Measurements from ENCODE around the gene CRX.
"Not testable (repeated sequence)": the region's sequence is repeated elsewhere in the genome, so short reads cannot be mapped to it uniquely, and the experiment has no call there.

Gene CRX

DNA sequence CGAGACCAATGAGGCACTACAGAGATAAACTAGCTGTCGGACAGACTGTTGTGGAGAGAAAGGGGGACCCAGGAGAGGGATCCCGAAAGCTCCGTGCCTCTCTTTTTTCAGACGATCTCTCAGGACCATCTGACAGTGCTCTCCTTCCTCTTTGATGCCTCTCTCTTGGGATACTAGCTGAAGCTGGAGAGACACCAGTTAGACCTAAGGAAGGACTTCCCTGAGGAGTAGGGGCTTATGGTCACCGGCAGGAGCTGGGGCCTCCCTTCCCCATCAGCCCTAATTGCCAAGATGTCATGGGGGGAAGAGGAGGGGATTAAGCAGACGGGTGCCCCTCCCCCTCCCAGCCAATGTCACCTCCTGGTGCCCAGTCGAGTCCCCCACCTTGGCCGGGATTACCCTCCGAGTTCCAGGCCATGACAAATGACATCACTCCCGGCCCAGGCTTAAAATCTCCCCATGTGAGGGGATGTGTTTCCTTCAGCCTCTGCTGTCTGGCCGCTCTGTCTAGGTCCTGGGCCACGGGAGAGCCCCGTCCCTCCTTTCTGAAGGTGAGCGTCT, at the start of gene CRX:
CRX (plus strand) TSS at position 478 of the 561 bp plus-strand sequence. CDS start 12,507 bp downstream, outside the sequence.
- no peak for DNase-seq

DNA sequence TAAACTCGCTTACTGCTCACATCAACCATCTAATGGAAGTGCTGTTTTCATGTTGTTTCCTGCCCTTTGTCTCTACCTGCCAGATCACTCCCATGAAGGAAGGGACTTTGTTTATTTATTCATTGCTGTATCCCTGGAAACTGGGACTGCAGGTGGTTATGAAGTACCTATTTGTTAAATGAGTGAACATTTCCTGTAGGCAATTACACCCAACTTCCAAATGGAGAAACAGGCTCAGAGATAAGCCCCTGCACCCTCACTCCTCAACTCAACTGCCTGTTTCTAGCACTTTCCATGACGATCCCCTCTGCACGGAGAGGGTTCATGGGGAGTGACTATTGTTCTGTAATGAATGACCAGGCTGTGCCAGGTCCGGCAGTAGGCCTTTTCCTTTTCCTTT, 45.2 kb upstream of the CRX start:
- DNase-seq = peak; percentile 26 to 57

- not testable (repeated sequence) for DNase-seq
Observed at GRCh38 chr19:47777245-47778048, 44.3 kb upstream of the CRX start.

GRCh38 chr19:47778049-47778953, 43.4 kb upstream of the CRX start, which contains the start of gene SELENOW:
TSS of gene SELENOW (plus strand) at chr19:47778703. CDS start at chr19:47778786, 83 bp downstream.
- DNase-seq = peak; percentile 58 to 84

DNA sequence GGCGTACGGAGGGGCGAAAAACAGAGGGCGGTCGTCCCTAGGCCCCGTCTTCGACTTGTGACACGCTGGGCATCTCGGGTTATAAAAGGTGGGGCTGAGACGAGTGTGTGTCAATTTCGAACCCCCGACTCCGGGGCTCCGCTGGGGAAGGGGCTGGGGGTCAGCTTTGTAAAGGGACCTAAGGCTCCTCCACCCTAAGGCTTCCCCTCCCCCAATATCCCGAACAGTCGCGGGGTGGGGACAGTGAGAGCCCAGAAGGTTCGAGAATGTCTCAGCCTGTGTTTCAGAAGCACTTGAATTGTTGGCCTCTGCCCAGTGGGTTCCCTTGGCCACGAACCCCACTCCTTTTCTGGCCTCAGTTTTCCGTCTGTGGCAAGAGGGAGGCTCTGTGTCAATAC, 42.8 kb upstream of the CRX start:
- DNase-seq = no peak

DNA sequence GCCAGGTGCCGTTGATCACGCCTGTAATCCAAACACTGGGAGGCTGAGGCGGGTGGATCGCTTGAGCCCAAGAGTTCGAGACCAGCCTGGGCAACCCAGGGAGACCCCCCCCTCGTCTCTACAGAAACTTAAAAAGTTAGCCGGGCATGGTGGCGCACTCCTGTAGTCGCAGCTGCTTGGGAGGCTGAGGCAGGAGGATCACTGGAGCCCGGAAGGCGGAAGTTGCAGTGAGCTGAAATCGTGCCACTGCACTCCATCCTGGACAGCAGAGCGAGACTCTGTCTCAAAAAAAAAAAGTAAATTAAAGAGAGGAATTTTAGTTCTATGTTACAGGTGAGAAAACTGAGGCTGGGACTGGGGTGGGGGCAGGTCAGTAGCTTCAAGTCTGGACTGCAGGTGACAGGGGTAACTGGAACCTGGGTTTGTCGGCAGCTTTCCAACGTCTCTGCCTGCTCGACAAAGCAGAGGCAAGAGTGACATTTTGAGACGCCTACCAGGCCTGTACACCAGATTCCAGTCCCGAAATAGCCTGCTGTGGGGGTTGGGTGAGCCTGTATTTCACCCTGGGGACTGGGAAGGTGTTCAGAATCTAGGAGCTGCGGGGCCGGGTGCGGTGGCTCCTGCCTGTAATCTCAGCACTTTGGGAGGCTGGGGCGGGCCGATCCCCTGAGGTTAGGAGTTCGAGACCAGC, 42.1 kb upstream of the CRX start:
- DNase-seq = no peak

GRCh38 chr19:47780215-47780551, 41.6 kb upstream of the CRX start:
- DNase-seq = no peak

DNA sequence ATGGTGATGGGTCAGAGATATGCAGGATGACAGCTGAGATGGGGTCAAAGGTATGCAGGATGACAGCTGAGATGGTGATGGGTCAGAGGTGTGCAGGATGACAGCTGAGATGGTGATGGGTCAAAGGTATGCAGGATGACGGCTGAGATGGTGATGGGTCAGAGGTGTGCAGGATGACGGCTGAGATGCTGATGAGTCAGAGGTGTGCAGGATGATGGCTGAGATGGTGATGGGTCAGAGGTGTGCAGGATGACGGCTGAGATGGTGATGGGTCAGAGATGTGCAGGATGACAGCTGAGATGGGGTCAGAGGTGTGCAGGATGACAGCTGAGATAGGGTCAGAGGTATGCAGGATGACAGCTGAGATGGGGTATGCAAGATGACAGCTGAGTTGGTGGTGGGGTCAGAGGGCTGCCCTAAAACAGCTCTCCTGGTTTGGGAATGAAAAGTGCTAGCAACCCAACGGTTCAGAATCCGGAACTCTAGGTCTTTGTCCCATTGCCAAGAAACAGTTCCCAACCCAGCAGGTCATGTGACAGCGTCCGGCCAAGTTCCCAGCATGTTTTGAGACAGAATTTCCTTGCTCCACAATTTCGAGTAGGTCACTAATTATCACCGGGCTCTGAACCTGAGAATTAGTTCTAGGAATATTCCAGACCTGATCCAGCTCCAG, 40.0 kb upstream of the CRX start:
- DNase-seq = no peak

DNA sequence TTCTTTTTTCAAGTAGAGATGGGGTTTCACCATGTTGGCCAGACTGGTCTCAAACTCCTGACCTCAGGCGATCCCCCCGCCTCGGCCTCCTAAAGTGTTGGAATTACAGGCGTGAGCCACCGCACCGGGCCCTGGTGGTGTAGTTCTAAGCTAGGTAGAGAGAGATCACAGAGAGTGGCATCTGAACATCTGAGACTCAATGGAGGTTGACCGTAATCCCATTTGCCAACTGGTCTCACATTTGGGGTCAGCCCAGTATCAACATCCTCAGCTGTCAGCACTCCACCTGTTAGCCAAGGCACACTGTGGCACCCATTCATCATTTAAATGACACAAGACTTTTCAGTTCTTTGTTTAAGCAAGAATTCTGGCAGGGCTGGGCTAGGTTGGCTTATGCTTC, 35.2 kb upstream of the CRX start:
- DNase-seq = no peak

DNA sequence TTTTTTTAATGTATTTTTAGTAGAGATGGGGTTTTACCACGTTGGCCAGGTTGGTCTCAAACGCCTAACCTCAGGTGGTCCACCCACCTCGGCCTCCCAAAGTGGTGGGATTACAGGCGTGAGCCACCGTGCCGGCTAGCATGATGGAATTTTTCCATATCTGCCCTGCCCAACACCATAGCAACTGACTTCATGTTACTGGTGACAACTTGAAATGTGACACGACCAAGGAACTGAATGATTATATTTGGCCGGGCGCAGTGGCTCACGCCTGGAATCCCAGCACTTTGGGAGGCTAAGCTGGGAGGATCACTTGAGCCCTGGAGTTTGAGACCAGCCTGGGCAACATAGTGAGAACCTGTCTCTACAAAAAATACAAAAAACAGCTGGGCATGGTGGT, 34.4 kb upstream of the CRX start:
- DNase-seq = not testable (repeated sequence)

DNA sequence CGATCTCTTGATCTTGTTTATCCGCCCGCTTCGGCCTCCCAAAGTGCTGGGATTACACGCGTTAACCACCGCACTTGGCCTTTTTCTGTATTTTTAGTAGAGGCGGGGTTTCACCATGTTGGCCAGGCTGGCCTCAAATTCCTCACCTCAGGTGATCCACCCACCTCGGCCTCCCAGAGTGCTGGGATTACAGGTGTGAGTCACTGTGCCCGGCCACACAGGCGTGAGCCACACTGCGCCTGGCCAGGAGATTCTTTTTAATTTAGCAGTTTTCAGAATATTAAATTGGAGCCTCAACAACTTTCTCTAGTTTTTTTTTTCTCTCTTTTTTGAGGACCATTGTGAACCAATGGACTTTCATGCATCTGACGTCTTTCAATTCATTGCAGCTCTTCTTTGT, 31.9 kb upstream of the CRX start:
- not testable (repeated sequence) for DNase-seq

DNA sequence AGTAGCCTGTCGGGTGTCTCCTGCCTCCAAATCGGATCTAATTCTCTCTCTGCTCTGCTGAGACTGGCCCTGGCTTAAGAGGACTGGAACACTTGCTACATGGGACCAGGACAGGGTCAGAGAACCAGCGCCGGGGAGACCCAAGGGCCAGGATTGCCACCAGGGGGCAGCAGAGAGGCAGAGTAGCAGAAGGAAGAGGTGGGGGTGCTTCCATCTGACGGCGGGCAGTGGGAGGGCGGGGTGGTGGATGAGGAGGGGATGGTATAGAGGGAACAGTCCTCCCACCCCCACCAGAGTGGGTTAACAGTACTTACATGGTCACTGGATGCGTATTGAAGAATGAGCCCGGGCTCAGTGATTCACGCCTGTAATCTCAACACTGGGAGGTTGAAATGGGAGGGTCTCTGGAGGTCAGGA, 31.3 kb upstream of the CRX start:
- DNase-seq = peak; percentile 45 to 83

GRCh38 chr19:47792616-47793015, 29.1 kb upstream of the CRX start:
- DNase-seq = no peak

DNA sequence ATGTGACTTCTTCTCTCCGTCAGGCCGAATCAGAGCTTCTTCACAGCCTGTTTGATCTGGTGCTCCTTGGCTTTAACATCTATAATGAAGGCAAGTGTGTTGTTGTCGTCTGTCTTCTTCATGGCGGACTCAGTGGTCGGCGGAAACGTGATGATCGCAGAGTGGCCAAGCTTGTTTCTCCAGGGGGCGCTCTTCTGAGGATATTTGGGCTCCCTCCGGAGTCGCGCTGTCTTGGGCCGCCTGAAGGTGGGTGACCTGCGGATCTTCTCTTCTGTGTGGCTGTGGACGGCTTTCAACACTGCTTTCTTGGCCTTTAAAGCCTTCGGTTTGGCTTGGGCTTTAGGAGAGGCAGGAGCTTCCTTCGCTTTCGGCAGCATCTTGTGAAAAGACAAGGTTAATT, 27.2 kb upstream of the CRX start:
- DNase-seq = peak in 1 of 2 experiments; percentile 12

DNA sequence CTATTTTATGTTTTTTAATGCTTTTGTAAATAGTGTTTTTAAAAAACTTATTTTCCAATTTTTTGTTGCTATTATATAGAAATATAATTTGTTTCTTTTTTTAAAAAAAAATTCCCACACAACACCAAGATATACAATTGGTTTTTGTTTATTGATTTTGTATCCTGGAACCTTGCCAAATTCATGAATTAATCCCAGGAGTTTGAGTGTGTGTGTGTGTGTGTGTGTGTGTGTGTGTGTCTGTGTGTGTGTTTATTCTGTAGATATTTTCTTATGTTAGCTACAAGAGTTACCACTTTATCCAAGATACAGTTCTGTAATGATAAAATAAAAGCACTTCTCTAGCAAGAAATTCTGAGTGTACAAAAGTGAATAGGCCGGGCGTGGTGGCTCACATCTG, 25.0 kb upstream of the CRX start:
- DNase-seq = no peak

DNA sequence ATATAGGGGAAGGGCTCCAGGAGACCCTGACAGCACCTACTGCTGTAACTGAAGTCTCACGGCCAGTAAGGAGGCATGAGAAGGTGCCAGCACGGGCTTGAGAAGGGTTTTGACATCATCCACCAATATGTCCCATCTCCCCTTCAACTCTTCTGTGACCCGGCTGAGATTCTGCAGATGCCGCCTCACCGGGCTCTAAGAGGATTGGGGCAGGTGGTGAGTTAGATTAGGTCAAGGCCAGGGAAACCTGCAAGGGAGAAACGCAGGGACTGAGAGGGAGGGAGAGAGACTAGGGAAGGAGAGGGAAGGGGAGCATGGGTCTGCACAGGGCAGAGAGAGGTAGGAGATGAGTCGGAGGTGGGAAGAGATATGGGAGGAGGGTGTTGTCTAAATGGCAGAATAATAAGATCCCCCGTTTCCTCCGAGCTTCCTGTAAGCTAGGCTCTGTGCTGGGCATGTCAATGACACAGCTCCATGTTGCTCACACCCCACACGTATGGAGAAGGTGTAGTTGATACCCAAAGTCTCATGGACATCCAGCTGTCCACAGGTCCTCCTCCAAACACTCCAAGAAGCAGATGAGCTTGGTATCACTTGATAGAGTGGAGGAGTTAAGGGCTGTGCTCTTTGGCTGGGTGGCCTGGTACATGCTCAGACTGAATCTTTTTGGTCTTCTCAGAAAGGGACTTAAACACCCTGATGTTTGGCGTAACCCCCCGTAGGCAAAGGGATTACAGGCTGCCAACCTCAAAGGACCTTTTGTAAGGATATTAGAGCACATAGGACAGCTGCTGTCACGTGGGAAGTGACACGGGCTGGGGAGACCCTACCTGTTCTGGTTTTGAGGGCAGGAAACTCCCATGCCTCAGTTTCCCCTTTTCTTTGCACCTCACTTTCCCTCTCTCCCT, 23.5 kb upstream of the CRX start:
- DNase-seq = no peak

- no peak for DNase-seq
Observed at GRCh38 chr19:47798904-47799266, 22.9 kb upstream of the CRX start.

GRCh38 chr19:47801270-47801669, 20.5 kb upstream of the CRX start:
- DNase-seq = no peak

- no peak for DNase-seq
Observed at GRCh38 chr19:47802521-47803043, 19.2 kb upstream of the CRX start.

- not testable (repeated sequence) for DNase-seq
Observed at GRCh38 chr19:47803148-47803547, 18.6 kb upstream of the CRX start.

DNA sequence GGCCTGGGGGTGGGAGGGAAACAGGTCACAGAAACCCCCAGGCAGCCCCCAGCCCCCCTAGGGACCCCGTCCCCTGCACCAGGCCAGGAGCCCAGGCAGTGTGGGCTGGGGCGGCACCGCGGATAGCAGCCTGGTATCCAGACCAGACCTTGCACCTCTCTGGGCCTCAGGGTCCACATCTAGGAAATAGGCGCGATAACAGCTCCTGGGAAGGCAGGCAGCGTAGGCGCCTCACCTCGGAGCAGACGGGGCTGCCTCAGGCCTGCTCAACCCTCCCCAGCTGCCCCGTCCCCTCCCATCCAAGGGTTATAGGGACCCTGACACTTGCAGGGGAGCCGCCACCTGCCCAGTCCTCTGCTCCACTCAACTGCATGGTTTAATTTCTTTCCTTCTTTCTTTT, 18.1 kb upstream of the CRX start:
- DNase-seq = not testable (repeated sequence)
